ENCODE measurements around the gene YY1AP1. TPM values are rescaled to one million over a fixed set of nuclear protein-coding genes. Genes with fewer than 3 reads are reported as not detected.
"Not testable (repeated sequence)": the region's sequence is repeated elsewhere in the genome, so short reads cannot be mapped to it uniquely, and the experiment has no call there.

Gene YY1AP1
- total and polyA plus RNA-seq, 10 of the 15 experiments (the other 5 are each of a cell fraction or from before 2014, with no cell fraction given), result 13.2 to 118 (median 40.5) TPM

- Histone ChIP-seq H3K4me3 (no peak overlapping the region), H3K9ac (ENCODE audit: control insufficient read depth, insufficient read depth, low read length) (no peak overlapping the region), H3K36me3 (ENCODE audit: control insufficient read depth in 2 of 2, insufficient read depth in 2 of 2, low read length in 1 of 2) (peaks cover 0 to 32% of the 10 kb centered on the region in 2 experiments), H3K27me3 (replicated peaks in 1 of 2; ENCODE audit: control insufficient read depth in 2 of 2, insufficient read depth in 2 of 2, low read length in 1 of 2) (no peaks in the 10 kb centered on the region), H3K4me1 (ENCODE audit: control insufficient read depth, insufficient read depth, low read length) (no peaks in the 10 kb centered on the region), H3K9me3 (replicated peaks; ENCODE audit: control insufficient read depth, insufficient read depth, low read length) (no peaks in the 10 kb centered on the region), H3K4me2 (ENCODE audit: control insufficient read depth, insufficient read depth) (no peak overlapping the region), H2AFZ (ENCODE audit: control insufficient read depth, low read depth, low read length) (no peak overlapping the region), H3K79me2 (ENCODE audit: control insufficient read depth, insufficient read depth, low read length) (peaks cover 52% of the 10 kb centered on the region), H3K27ac (ENCODE audit: control insufficient read depth, insufficient read depth) (no peak overlapping the region), H4K20me1 (ENCODE audit: control insufficient read depth, insufficient read depth) (peaks cover 3% of the 10 kb centered on the region; the same call in 1 of the 2 replicates)
- ChIA-PET RAD21 (ENCODE audit: unreplicated experiment) (no interaction called here), SMC1A (ENCODE audit: uncharacterized antibody, unreplicated experiment) (interaction anchor here (0.7 kb wide), 1 partner anchor 84 kb away, joined by 3 read pairs; no protein-coding TSS in a partner anchor), CTCF (interaction anchor here (1.2 kb wide), 1 partner anchor 12 kb away, joined by 4 read pairs; no protein-coding TSS in a partner anchor), POLR2A (interaction anchor here (1.6 kb wide), 1 partner anchor 10 kb away, joined by 3 read pairs; no protein-coding TSS in a partner anchor)
- intact Hi-C loops (cut with micrococcal nuclease; ENCODE audit: unreplicated experiment) (no loop called here), in situ Hi-C loops (cut with MboI) (no loop called here)
- TF ChIP-seq SUZ12 (IDR thresholded peaks at IDR 0.05; ENCODE audit: unreplicated experiment) (no peak), YBX1 (IDR thresholded peaks at IDR 0.05) (no peak)
- BruUV-seq (replicated peaks), result TSS peak; percentile 1
- 84% methylated on average over 6 of the region's 6 CpGs for WGBS (ENCODE audit: insufficient coverage, insufficient replicate concordance, low lambda C conversion rate, missing lambda C conversion rate)
- FAIRE-seq (no peak), ATAC-seq (no peak), DNase-seq (ENCODE audit: low read depth, low spot score) (no peak)
Measured at GRCh38 chr1:155680531-155680930, 8.0 kb downstream of the YY1AP1 start.

- H4K20me1 ChIP-seq (ENCODE audit: control insufficient read depth, insufficient read depth); POLR2A ChIA-PET; FAIRE-seq; H3K27me3 ChIP-seq (replicated peaks in 1 of 2; ENCODE audit: control insufficient read depth in 2 of 2, insufficient read depth in 2 of 2, low read length in 1 of 2); H3K9ac ChIP-seq (ENCODE audit: control insufficient read depth, insufficient read depth, low read length); H3K4me2 ChIP-seq (ENCODE audit: control insufficient read depth, insufficient read depth); DNase-seq (ENCODE audit: low read depth, low spot score); ATAC-seq; H3K4me3 ChIP-seq; RAD21 ChIA-PET (ENCODE audit: unreplicated experiment); BruUV-seq (replicated peaks); H3K4me1 ChIP-seq (ENCODE audit: control insufficient read depth, insufficient read depth, low read length); H3K27ac ChIP-seq (ENCODE audit: control insufficient read depth, insufficient read depth); intact Hi-C loops (cut with micrococcal nuclease; ENCODE audit: unreplicated experiment); H2AFZ ChIP-seq (ENCODE audit: control insufficient read depth, low read depth, low read length); SMC1A ChIA-PET (ENCODE audit: uncharacterized antibody, unreplicated experiment); H3K9me3 ChIP-seq (replicated peaks; ENCODE audit: control insufficient read depth, insufficient read depth, low read length); in situ Hi-C loops (cut with MboI): not testable (repeated sequence)
- peaks cover 37% of the 10 kb centered on the region for H3K79me2 ChIP-seq (ENCODE audit: control insufficient read depth, insufficient read depth, low read length)
- H3K36me3 ChIP-seq (ENCODE audit: control insufficient read depth in 2 of 2, insufficient read depth in 2 of 2, low read length in 1 of 2), result peaks cover 1 to 35% of the 10 kb centered on the region in 2 experiments
- 95% methylated on average over 1 of the region's 1 CpG for WGBS (ENCODE audit: insufficient coverage, insufficient replicate concordance, low lambda C conversion rate, missing lambda C conversion rate)
- CTCF ChIA-PET, result interaction anchor here (0.5 to 0.9 kb wide), 2 partner anchors 11 to 50 kb away, joined by 3 read pairs; no protein-coding TSS in a partner anchor
Measured at GRCh38 chr1:155678992-155679391, 9.6 kb downstream of the YY1AP1 start.
